ENCODE data around the gene PSD4.

Gene PSD4

GRCh38 chr2:113144259-113144658 lies 29.5 kb upstream of the PSD4 start:
- DNase-seq: no peak

- DNase-seq: no peak
Measured at GRCh38 chr2:113148606-113149552, 24.9 kb upstream of the PSD4 start.

GRCh38 chr2:113149553-113150257 lies 24.1 kb upstream of the PSD4 start:
- no peak for DNase-seq

GRCh38 chr2:113150258-113150601 lies 23.5 kb upstream of the PSD4 start:
- DNase-seq: no peak

GRCh38 chr2:113155331-113155730 lies 18.4 kb upstream of the PSD4 start:
- no peak for DNase-seq

GRCh38 chr2:113156278-113157117 lies 17.3 kb upstream of the PSD4 start:
- DNase-seq: no peak

GRCh38 chr2:113157118-113157896 lies 16.5 kb upstream of the PSD4 start:
- DNase-seq: no peak

GRCh38 chr2:113157897-113158753 lies 15.6 kb upstream of the PSD4 start:
- DNase-seq: no peak

GRCh38 chr2:113158884-113159553 lies 14.8 kb upstream of the PSD4 start:
- DNase-seq: no peak

- no peak for DNase-seq
Measured at GRCh38 chr2:113160248-113160647, 13.5 kb upstream of the PSD4 start.

GRCh38 chr2:113160962-113161361 lies 12.8 kb upstream of the PSD4 start:
- no peak for DNase-seq

GRCh38 chr2:113162173-113162572 lies 11.6 kb upstream of the PSD4 start:
- no peak for DNase-seq

- DNase-seq: no peak
Measured at GRCh38 chr2:113162869-113163268, 10.9 kb upstream of the PSD4 start.

- DNase-seq: no peak
Measured at GRCh38 chr2:113164215-113164929, 9.4 kb upstream of the PSD4 start.

- no peak for DNase-seq
Measured at GRCh38 chr2:113164930-113165585, 8.7 kb upstream of the PSD4 start.

- DNase-seq: no peak
Measured at GRCh38 chr2:113166187-113166645, 7.6 kb upstream of the PSD4 start.

GRCh38 chr2:113167115-113167932 lies 6.4 kb upstream of the PSD4 start:
- no peak for DNase-seq

GRCh38 chr2:113167962-113168340 lies 5.8 kb upstream of the PSD4 start:
- no peak for DNase-seq

Measured in effector CD8-positive, alpha-beta T cell (primary cell).